GM10266 (cell line): ENCODE data around the gene CERS6.
A peak's percentile ranks its signal among the peaks of the same experiment; 100 is the strongest.

Experiments used
- DNase-seq: peaks from one replicate; pipeline ENCODE4 v3.0.0; 2012; ENCODE audit errors: extremely low spot score
- CTCF ChIP-seq: IDR thresholded peaks from 2 replicates; pipeline ENCODE4 v1.5.1; 2012; ENCODE audit warnings: mild to moderate bottlenecking, low read depth; ENCODE audit not compliant: control insufficient read depth, insufficient read depth; ENCODE audit errors: missing control alignments

Gene CERS6

DNA sequence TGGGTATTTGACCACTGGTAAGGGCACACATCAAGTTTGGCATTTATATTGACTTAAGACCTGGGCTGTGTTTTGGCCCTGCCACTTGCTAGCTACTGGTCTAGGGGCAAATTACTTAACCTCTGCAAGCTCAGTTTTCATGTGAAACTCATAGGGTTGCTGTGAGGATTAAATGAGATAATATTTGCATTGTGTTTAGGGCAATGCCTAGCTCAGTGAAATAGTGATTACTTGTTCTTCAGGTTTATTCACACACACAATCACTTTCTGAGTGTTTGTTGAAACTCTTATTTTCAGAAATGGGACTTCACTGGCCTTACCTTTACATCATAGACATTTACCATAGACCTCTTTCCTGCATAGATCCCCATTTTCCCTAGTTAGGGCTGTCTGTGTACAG, 12.3 kb downstream of the CERS6 start:
- no peak for TF ChIP-seq CTCF
- no peak for DNase-seq

DNA sequence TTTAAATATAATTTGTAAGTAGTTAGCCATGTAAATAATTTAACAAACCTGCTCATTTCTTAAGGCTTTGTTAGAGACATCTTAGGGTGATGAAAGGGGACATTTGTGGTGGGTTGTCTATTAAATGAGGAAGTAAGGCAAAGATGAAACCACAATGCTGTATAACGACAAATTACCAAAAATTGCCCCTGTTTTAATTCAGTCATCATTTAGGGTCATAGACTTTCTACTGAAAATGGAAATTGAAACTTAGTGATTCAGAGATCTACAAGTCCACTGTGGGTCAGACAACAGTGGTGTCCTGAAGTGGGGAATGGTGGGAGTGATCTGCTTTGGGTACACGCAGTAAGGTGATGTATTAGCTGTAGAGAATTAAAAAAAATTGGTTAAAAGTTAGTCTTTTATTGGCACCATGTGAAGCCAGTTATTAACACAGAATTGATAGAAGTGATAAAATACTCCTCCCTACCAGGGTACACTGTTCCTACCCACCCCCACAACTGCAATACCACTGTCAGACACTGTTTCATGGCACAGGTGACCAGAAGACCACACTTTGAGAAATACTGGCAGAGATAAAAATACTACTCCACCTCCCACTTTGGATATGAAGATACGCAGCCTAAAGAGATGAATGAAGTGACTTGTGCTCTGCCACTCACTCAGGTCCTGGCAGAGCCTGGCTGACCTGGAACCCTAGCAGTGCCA, 13.4 kb downstream of the CERS6 start:
- DNase-seq: peak; percentile 33
- TF ChIP-seq CTCF: no peak

- TF ChIP-seq CTCF: no peak
- DNase-seq: no peak
Observed at GRCh38 chr2:168470320-168471162, 14.5 kb downstream of the CERS6 start.

DNA sequence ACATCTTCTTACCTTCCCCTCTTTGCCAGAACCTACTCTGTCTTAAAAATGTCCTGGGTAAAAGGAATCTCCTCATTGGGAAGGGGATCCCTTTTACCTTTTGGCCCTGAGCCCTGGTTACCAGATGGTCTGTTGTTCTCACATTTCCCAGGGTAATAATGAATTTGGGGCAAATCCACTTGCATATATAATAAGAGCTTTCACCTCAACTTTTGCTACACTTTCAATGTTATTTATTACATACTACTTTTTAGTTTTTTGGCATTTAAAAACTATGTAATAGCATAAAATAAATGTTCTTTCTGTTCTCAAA, 15.0 kb downstream of the CERS6 start:
- no peak for DNase-seq
- no peak for TF ChIP-seq CTCF

DNA sequence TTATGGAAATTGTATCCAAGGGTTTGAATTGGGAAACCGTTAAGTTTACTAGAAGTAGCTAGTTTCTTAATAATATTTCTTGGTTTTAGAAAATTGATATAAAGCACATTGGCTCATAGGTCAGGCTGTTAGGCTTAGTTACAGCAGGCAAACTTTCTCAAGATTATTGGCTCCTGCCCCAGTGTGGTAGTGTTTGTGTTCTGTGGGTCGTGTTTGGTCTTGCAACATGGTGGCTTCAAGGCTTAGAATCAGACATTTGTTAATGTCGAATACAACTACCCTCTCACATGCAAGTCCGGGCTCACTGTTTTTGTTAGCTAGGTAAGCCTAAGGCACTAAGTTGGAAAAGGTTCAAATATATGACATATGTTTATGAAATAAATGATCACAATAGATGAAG, 19.6 kb downstream of the CERS6 start:
- TF ChIP-seq CTCF: no peak
- no peak for DNase-seq

GRCh38 chr2:168478206-168478605, 22.1 kb downstream of the CERS6 start:
- no peak for DNase-seq
- no peak for TF ChIP-seq CTCF

- DNase-seq: no peak
- no peak for TF ChIP-seq CTCF
Observed at GRCh38 chr2:168480356-168480755, 24.3 kb downstream of the CERS6 start.
